Measurements from ENCODE around the gene RNF151. TPM values are rescaled to one million over a fixed set of nuclear protein-coding genes. Genes with fewer than 3 reads are reported as not detected.

Gene RNF151
- total and polyA plus RNA-seq, 2 donors (not counting 1 experiment from before 2014, with no cell fraction given): 0.13 to 0.76 TPM

DNA sequence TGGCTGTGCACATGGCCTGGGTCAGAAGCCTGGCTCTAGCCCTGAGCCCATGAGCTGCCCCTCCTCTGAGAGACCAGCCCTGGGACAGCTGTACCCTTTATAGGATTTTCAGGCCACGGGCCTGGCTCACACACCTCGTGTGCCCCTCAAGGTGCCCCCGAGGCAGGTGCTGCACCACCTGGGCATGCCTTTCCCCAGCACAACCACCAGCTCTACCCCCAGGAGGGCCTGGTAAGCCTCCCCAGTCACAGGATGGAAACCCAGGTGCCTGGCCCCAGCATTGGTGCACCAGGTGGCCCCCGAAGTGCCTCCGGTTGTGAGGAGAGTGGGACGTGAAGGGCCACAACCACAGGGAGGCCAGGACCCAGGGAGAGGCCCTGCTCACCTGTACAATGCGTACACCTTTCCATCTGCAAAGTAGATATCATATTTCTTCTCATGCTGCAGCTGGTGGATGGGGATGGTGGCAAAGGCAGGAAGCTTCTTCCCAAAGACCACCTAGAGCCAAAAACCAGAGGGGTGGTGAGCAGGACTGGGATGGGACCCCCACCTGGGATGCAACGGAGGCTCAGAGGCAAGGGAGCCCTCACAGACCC is 36.7 kb downstream of the RNF151 start:
- no peaks in the 10 kb centered on the region for H3K27me3 ChIP-seq (replicated peaks in 1 of 4; ENCODE audit: control extremely low read depth in 1 of 4, control insufficient read depth in 3 of 4, insufficient read depth in 4 of 4, low read length in 3 of 4)
- peak overlapping the region; percentile 59 for H3K4me2 ChIP-seq (replicated peaks; ENCODE audit: low read depth, low read length, poor library complexity, severe bottlenecking)
- ATAC-seq (ENCODE audit: low read depth) (no peak), DNase-seq (no peak)
- TF ChIP-seq EZH2 (IDR thresholded peaks at IDR 0.05; ENCODE audit: borderline replicate concordance, insufficient read depth, low read depth, low read length, poor library complexity, severe bottlenecking): no peak
- TF ChIP-seq, protein P1, sequence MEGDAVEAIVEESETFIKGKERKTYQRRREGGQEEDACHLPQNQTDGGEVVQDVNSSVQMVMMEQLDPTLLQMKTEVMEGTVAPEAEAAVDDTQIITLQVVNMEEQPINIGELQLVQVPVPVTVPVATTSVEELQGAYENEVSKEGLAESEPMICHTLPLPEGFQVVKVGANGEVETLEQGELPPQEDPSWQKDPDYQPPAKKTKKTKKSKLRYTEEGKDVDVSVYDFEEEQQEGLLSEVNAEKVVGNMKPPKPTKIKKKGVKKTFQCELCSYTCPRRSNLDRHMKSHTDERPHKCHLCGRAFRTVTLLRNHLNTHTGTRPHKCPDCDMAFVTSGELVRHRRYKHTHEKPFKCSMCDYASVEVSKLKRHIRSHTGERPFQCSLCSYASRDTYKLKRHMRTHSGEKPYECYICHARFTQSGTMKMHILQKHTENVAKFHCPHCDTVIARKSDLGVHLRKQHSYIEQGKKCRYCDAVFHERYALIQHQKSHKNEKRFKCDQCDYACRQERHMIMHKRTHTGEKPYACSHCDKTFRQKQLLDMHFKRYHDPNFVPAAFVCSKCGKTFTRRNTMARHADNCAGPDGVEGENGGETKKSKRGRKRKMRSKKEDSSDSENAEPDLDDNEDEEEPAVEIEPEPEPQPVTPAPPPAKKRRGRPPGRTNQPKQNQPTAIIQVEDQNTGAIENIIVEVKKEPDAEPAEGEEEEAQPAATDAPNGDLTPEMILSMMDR (IDR thresholded peaks at IDR 0.05): no peak
- 83% methylated on average over 4 of the region's 8 CpGs for WGBS (ENCODE audit: insufficient coverage)
- H3K79me2 ChIP-seq (ENCODE audit: control insufficient read depth, insufficient read depth, low read length): peaks cover 61% of the 10 kb centered on the region
- CTCF ChIA-PET: interaction anchor here (0.6 to 4.9 kb wide), 13 partner anchors 9 to 1313 kb away, joined by 3 to 46 read pairs (median 5); partner anchors contain the start of genes ECI1, NOXO1, RAB26 and TRAF7
- no peak overlapping the region for H2AFZ ChIP-seq (ENCODE audit: insufficient read depth, low read depth, low read length, poor library complexity, severe bottlenecking)
- Mint-ChIP-seq H3K27ac (no peak overlapping the region), H3K4me3 (no peak overlapping the region), H3K4me1 (peaks cover 35% of the 10 kb centered on the region), H3K27me3 (no peaks in the 10 kb centered on the region), H3K9me3 (ENCODE audit: insufficient read depth) (no peaks in the 10 kb centered on the region)
- intact Hi-C loops (cut with micrococcal nuclease): no loop called here
- POLR2A ChIA-PET: interaction anchor here (0.6 to 1.5 kb wide), 5 partner anchors 12 to 1951 kb away, joined by 3 to 9 read pairs (median 5); partner anchors contain the start of gene TRAF7
- H3K9ac ChIP-seq (ENCODE audit: low read length): no peak overlapping the region
- H3K27ac ChIP-seq (ENCODE audit: low read length in 2 of 2): no peak overlapping the region
- H4K20me1 ChIP-seq (ENCODE audit: control insufficient read depth, insufficient read depth, low read length, poor library complexity, severe bottlenecking): peaks cover 79% of the 10 kb centered on the region
- H3K4me3 ChIP-seq (ENCODE audit: control extremely low read depth in 1 of 5, extremely low read depth in 1 of 5, insufficient read depth in 1 of 5, low read depth in 2 of 5, low read length in 4 of 5): no peak overlapping the region
- H3K36me3 ChIP-seq (replicated peaks in 1 of 2; ENCODE audit: control extremely low read depth in 1 of 2, control insufficient read depth in 1 of 2, extremely low read depth in 1 of 2, insufficient read depth in 2 of 2, low read length in 1 of 2): peaks cover 0 to 51% of the 10 kb centered on the region in 2 experiments
- H3K4me1 ChIP-seq (ENCODE audit: control insufficient read depth in 2 of 2, insufficient read depth in 2 of 2, low read length in 2 of 2): peaks cover 26 to 38% of the 10 kb centered on the region in 2 donors
- no peaks in the 10 kb centered on the region for H3K9me3 ChIP-seq (ENCODE audit: control extremely low read depth in 1 of 3, control insufficient read depth in 2 of 3, insufficient read depth in 1 of 3, low read length in 2 of 3)

Measured in B cell (primary cell).